ENCODE measurements around the gene CHN1. TPM values are rescaled to one million over a fixed set of nuclear protein-coding genes. Genes with fewer than 3 reads are reported as not detected.

Gene CHN1
- total RNA-seq, 4 donors from 2014 or later: 7.8 to 9.7 (median 9.4) TPM

Small RNA genes lying within 50 kb of the gene (small RNA-seq; reads per million reads assigned to genes)
- gene RNU6-1290P (not detected), gene RNU6-763P (not detected)

Other genes starting within 250 kb of the CHN1 start
- gene CHRNA1, start 240.9 kb downstream of the CHN1 start, total RNA-seq: not detected
- gene ATF2, start 162.8 kb upstream of the CHN1 start, total RNA-seq: 100 to 1,000 TPM in 1 of 4 donors, 10 to 100 TPM in 3; 64.8 to 120 (median 88.0) TPM
- 100 to 1,000 TPM in 3 of 4 donors, 10 to 100 TPM in 1; 71.0 to 236 (median 172) TPM for gene ATP5MC3, start 176.3 kb upstream of the CHN1 start, total RNA-seq

All from thyroid gland (tissue), 4 donors.